ENCODE data around the gene CCDC141. TPM values are rescaled to one million over a fixed set of nuclear protein-coding genes. Genes with fewer than 3 reads are reported as not detected.
A peak's percentile ranks its signal among the peaks of the same experiment; 100 is the strongest.

Gene CCDC141
- total and polyA plus RNA-seq, 7 experiments from 2014 or later = 8.2 to 39.2 (median 34.4) TPM

GRCh38 chr2:179031731-179032408 lies 18.1 kb downstream of the CCDC141 start:
- H3K27ac Mint-ChIP-seq = peak overlapping the region; percentile 93 to 99 (median 98)
- peak overlapping the region; percentile 71 to 87 (median 84) for H3K4me3 Mint-ChIP-seq
- H3K36me3 ChIP-seq (ENCODE audit: control insufficient read depth in 2 of 3, insufficient read depth in 3 of 3, low read length in 3 of 3) = no peaks in the 10 kb centered on the region
- ChIA-PET CTCF (interaction anchor here (0.9 to 1.7 kb wide), 6 partner anchors 10 to 98 kb away, joined by 3 to 9 read pairs (median 5); partner anchors contain the start of gene CCDC141), POLR2A (interaction anchor here (1.0 to 3.2 kb wide), 7 partner anchors 10 to 67 kb away, joined by 3 to 42 read pairs (median 4); partner anchors contain the start of gene CCDC141)
- H3K4me1 Mint-ChIP-seq = peaks cover 13 to 76% (median 46%) of the 10 kb centered on the region in 7 donors
- ATAC-seq = peak; percentile 92
- H3K9me3 Mint-ChIP-seq = peaks cover 10 to 26% (median 18%) of the 10 kb centered on the region in 11 donors
- H3K4me1 ChIP-seq (ENCODE audit: control insufficient read depth in 2 of 2, insufficient read depth in 2 of 2, low read length in 2 of 2) = peaks cover 0 to 15% of the 10 kb centered on the region in 2 donors
- H3K27me3 ChIP-seq (ENCODE audit: control insufficient read depth in 2 of 2, insufficient read depth in 2 of 2, low read length in 2 of 2) = no peaks in the 10 kb centered on the region
- H3K4me3 ChIP-seq (ENCODE audit: low read length) = peak overlapping the region; percentile 40
- intact Hi-C loops (cut with micrococcal nuclease) = loop anchor here (1.0 to 10.0 kb wide), 10 partner anchors 15 to 1953 kb away; partner anchors contain the start of genes SESTD1 (in 1 of the 2) and UBE2E3 (in 1 of the 2)
- peaks cover 0 to 3% (median 0%) of the 10 kb centered on the region in 3 experiments for H3K9me3 ChIP-seq (ENCODE audit: control insufficient read depth in 2 of 3, low read length in 3 of 3)
- peak in 8 of 9 donors; percentile 29 to 77 (median 67) for DNase-seq
- peaks cover 16 to 37% (median 31%) of the 10 kb centered on the region in 5 donors for H3K36me3 Mint-ChIP-seq
- H3K27ac ChIP-seq (ENCODE audit: low read depth, low read length) = peak overlapping the region; percentile 80
- no peaks in the 10 kb centered on the region for H3K27me3 Mint-ChIP-seq

- H3K36me3 ChIP-seq (ENCODE audit: control insufficient read depth in 2 of 3, insufficient read depth in 3 of 3, low read length in 3 of 3) = no peaks in the 10 kb centered on the region
Measured at GRCh38 chr2:179024445-179024844, 25.5 kb downstream of the CCDC141 start.

GRCh38 chr2:179022685-179023084 lies 27.3 kb downstream of the CCDC141 start:
- Histone ChIP-seq H3K27ac (ENCODE audit: low read depth, low read length) (no peak overlapping the region), H3K36me3 (ENCODE audit: control insufficient read depth in 2 of 3, insufficient read depth in 3 of 3, low read length in 3 of 3) (no peaks in the 10 kb centered on the region), H3K27me3 (ENCODE audit: control insufficient read depth in 2 of 2, insufficient read depth in 2 of 2, low read length in 2 of 2) (no peaks in the 10 kb centered on the region), H3K9me3 (ENCODE audit: control insufficient read depth in 2 of 3, low read length in 3 of 3) (peaks cover 0 to under 1% (median 0%) of the 10 kb centered on the region in 3 experiments), H3K4me1 (ENCODE audit: control insufficient read depth in 2 of 2, insufficient read depth in 2 of 2, low read length in 2 of 2) (peaks cover 0 to 10% of the 10 kb centered on the region in 2 donors), H3K4me3 (ENCODE audit: low read length) (no peak overlapping the region)
- intact Hi-C loops (cut with micrococcal nuclease) = loop anchor here in 1 of 2 donors (5.0 kb wide), 2 partner anchors 105 to 225 kb away; no protein-coding TSS in a partner anchor
- Mint-ChIP-seq H3K4me1 (peaks cover 9 to 45% (median 35%) of the 10 kb centered on the region in 7 donors), H3K4me3 (no peak overlapping the region), H3K27me3 (no peaks in the 10 kb centered on the region), H3K9me3 (peaks cover 2 to 23% (median 14%) of the 10 kb centered on the region in 11 donors), H3K27ac (peak overlapping the region in 1 of 9 donors; percentile 62), H3K36me3 (peaks cover 6 to 24% (median 22%) of the 10 kb centered on the region in 5 donors)
- ChIA-PET POLR2A (no interaction called here), CTCF (interaction anchor here (1.8 kb wide), 1 partner anchor 8 kb away, joined by 5 read pairs; no protein-coding TSS in a partner anchor)
- ATAC-seq (no peak), DNase-seq (no peak)

More at GRCh38 chr2:179024445-179024844, 25.5 kb downstream of the CCDC141 start:
- Mint-ChIP-seq H3K4me3 (peak overlapping the region in 6 of 10 donors; percentile 6 to 38 (median 12)), H3K4me1 (peaks cover 8 to 42% (median 31%) of the 10 kb centered on the region in 7 donors), H3K36me3 (peaks cover 13 to 37% (median 36%) of the 10 kb centered on the region in 5 donors), H3K27ac (peak overlapping the region in 8 of 9 donors; percentile 49 to 92 (median 82)), H3K27me3 (no peaks in the 10 kb centered on the region), H3K9me3 (peaks cover 12 to 35% (median 24%) of the 10 kb centered on the region in 11 donors)
- intact Hi-C loops (cut with micrococcal nuclease) = loop anchor here in 1 of 2 donors (5.0 kb wide), 2 partner anchors 103 to 227 kb away; no protein-coding TSS in a partner anchor
- Histone ChIP-seq H3K27ac (ENCODE audit: low read depth, low read length) (peak overlapping the region; percentile 19), H3K27me3 (ENCODE audit: control insufficient read depth in 2 of 2, insufficient read depth in 2 of 2, low read length in 2 of 2) (no peaks in the 10 kb centered on the region), H3K4me1 (ENCODE audit: control insufficient read depth in 2 of 2, insufficient read depth in 2 of 2, low read length in 2 of 2) (peaks cover 0 to 10% of the 10 kb centered on the region in 2 donors), H3K4me3 (ENCODE audit: low read length) (no peak overlapping the region), H3K9me3 (ENCODE audit: control insufficient read depth in 2 of 3, low read length in 3 of 3) (peaks cover 0 to 3% (median 0%) of the 10 kb centered on the region in 3 experiments)
- ATAC-seq = peak; percentile 8
- ChIA-PET POLR2A (interaction anchor here (0.6 to 1.0 kb wide), 2 partner anchors 15 to 26 kb away, joined by 3 read pairs; no protein-coding TSS in a partner anchor), CTCF (no interaction called here)
- no peak for DNase-seq

- Histone ChIP-seq H3K27me3 (ENCODE audit: control insufficient read depth in 2 of 2, insufficient read depth in 2 of 2, low read length in 2 of 2) (no peaks in the 10 kb centered on the region), H3K4me1 (ENCODE audit: control insufficient read depth in 2 of 2, insufficient read depth in 2 of 2, low read length in 2 of 2) (peaks cover 0 to 10% of the 10 kb centered on the region in 2 donors), H3K36me3 (ENCODE audit: control insufficient read depth in 2 of 3, insufficient read depth in 3 of 3, low read length in 3 of 3) (no peaks in the 10 kb centered on the region), H3K27ac (ENCODE audit: low read depth, low read length) (no peak overlapping the region), H3K9me3 (ENCODE audit: control insufficient read depth in 2 of 3, low read length in 3 of 3) (no peaks in the 10 kb centered on the region), H3K4me3 (ENCODE audit: low read length) (no peak overlapping the region)
- peaks cover 0 to 10% (median 7%) of the 10 kb centered on the region in 11 donors for H3K9me3 Mint-ChIP-seq
- DNase-seq = no peak
- ATAC-seq = no peak
- peaks cover 9 to 43% (median 33%) of the 10 kb centered on the region in 7 donors for H3K4me1 Mint-ChIP-seq
- H3K27ac Mint-ChIP-seq = no peak overlapping the region
- peaks cover 4 to 12% (median 10%) of the 10 kb centered on the region in 5 donors for H3K36me3 Mint-ChIP-seq
- H3K27me3 Mint-ChIP-seq = no peaks in the 10 kb centered on the region
- POLR2A ChIA-PET = interaction anchor here (1.6 kb wide), 1 partner anchor 28 kb away, joined by 6 read pairs; the partner anchor contains the start of gene CCDC141
- intact Hi-C loops (cut with micrococcal nuclease) = loop anchor here in 1 of 2 donors (2.0 to 5.0 kb wide), 3 partner anchors 106 to 224 kb away; no protein-coding TSS in a partner anchor
- H3K4me3 Mint-ChIP-seq = no peak overlapping the region
- CTCF ChIA-PET = interaction anchor here (1.8 kb wide), 1 partner anchor 10 kb away, joined by 5 read pairs; no protein-coding TSS in a partner anchor
Measured at GRCh38 chr2:179021258-179021657, 28.7 kb downstream of the CCDC141 start.

- POLR2A ChIA-PET = interaction anchor here (0.7 to 1.6 kb wide), 2 partner anchors 29 to 201 kb away, joined by 3 to 6 read pairs; partner anchors contain the start of gene CCDC141
- Histone ChIP-seq H3K9me3 (ENCODE audit: control insufficient read depth in 2 of 3, low read length in 3 of 3) (no peaks in the 10 kb centered on the region), H3K4me1 (ENCODE audit: control insufficient read depth in 2 of 2, insufficient read depth in 2 of 2, low read length in 2 of 2) (peaks cover 0 to 10% of the 10 kb centered on the region in 2 donors), H3K4me3 (ENCODE audit: low read length) (no peak overlapping the region), H3K27ac (ENCODE audit: low read depth, low read length) (no peak overlapping the region), H3K36me3 (ENCODE audit: control insufficient read depth in 2 of 3, insufficient read depth in 3 of 3, low read length in 3 of 3) (no peaks in the 10 kb centered on the region), H3K27me3 (ENCODE audit: control insufficient read depth in 2 of 2, insufficient read depth in 2 of 2, low read length in 2 of 2) (no peaks in the 10 kb centered on the region)
- ATAC-seq (peak; percentile 80), DNase-seq (peak in 7 of 9 donors; percentile 17 to 44 (median 34))
- Mint-ChIP-seq H3K4me3 (no peak overlapping the region), H3K27ac (no peak overlapping the region), H3K27me3 (no peaks in the 10 kb centered on the region), H3K36me3 (peaks cover under 1 to 6% (median 3%) of the 10 kb centered on the region in 5 donors), H3K4me1 (peaks cover 7 to 37% (median 27%) of the 10 kb centered on the region in 7 donors), H3K9me3 (peaks cover 0 to 4% (median under 1%) of the 10 kb centered on the region in 11 donors)
- CTCF ChIA-PET = interaction anchor here (1.2 to 1.7 kb wide), 4 partner anchors 11 to 109 kb away, joined by 3 to 9 read pairs (median 5); no protein-coding TSS in a partner anchor
- intact Hi-C loops (cut with micrococcal nuclease) = loop anchor here (1.0 to 5.0 kb wide), 5 partner anchors 107 to 223 kb away; no protein-coding TSS in a partner anchor
Measured at GRCh38 chr2:179020156-179020750, 29.7 kb downstream of the CCDC141 start.

GRCh38 chr2:179019260-179019659 lies 30.7 kb downstream of the CCDC141 start:
- H3K4me1 ChIP-seq (ENCODE audit: control insufficient read depth in 2 of 2, insufficient read depth in 2 of 2, low read length in 2 of 2) = peaks cover 0 to under 1% of the 10 kb centered on the region in 2 donors
- Mint-ChIP-seq H3K9me3 (peaks cover 0 to 5% (median 2%) of the 10 kb centered on the region in 11 donors), H3K27me3 (no peaks in the 10 kb centered on the region), H3K4me1 (peaks cover 0 to 27% (median 17%) of the 10 kb centered on the region in 7 donors), H3K4me3 (no peak overlapping the region), H3K36me3 (peaks cover 0 to 5% (median 4%) of the 10 kb centered on the region in 5 donors), H3K27ac (no peak overlapping the region)
- ChIA-PET CTCF (interaction anchor here (0.6 to 1.7 kb wide), 5 partner anchors 12 to 106 kb away, joined by 3 to 9 read pairs (median 4); no protein-coding TSS in a partner anchor), POLR2A (interaction anchor here (0.9 kb wide), 1 partner anchor 12 kb away, joined by 4 read pairs; no protein-coding TSS in a partner anchor)
- no peaks in the 10 kb centered on the region for H3K9me3 ChIP-seq (ENCODE audit: control insufficient read depth in 2 of 3, low read length in 3 of 3)
- intact Hi-C loops (cut with micrococcal nuclease) = no loop called here
- H3K36me3 ChIP-seq (ENCODE audit: control insufficient read depth in 2 of 3, insufficient read depth in 3 of 3, low read length in 3 of 3) = no peaks in the 10 kb centered on the region
- no peak for ATAC-seq
- H3K27ac ChIP-seq (ENCODE audit: low read depth, low read length) = no peak overlapping the region
- DNase-seq = no peak
- no peak overlapping the region for H3K4me3 ChIP-seq (ENCODE audit: low read length)
- no peaks in the 10 kb centered on the region for H3K27me3 ChIP-seq (ENCODE audit: control insufficient read depth in 2 of 2, insufficient read depth in 2 of 2, low read length in 2 of 2)

All from naive thymus-derived CD4-positive, alpha-beta T cell (primary cell).